GM21381 (cell line): ENCODE measurements around the gene LYPD6B.

ENCODE experiments used
- ATAC-seq: cut with Tn5 transposase; IDR thresholded peaks from one replicate; pipeline ENCODE4 v1.9.1; 2021; ENCODE audit warnings: mild to moderate bottlenecking, moderate library complexity; ENCODE audit not compliant: unreplicated experiment

The LYPD6B gene, protein sequence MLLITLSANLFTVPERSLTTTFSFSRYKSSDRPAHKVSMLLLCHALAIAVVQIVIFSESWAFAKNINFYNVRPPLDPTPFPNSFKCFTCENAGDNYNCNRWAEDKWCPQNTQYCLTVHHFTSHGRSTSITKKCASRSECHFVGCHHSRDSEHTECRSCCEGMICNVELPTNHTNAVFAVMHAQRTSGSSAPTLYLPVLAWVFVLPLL

DNA sequence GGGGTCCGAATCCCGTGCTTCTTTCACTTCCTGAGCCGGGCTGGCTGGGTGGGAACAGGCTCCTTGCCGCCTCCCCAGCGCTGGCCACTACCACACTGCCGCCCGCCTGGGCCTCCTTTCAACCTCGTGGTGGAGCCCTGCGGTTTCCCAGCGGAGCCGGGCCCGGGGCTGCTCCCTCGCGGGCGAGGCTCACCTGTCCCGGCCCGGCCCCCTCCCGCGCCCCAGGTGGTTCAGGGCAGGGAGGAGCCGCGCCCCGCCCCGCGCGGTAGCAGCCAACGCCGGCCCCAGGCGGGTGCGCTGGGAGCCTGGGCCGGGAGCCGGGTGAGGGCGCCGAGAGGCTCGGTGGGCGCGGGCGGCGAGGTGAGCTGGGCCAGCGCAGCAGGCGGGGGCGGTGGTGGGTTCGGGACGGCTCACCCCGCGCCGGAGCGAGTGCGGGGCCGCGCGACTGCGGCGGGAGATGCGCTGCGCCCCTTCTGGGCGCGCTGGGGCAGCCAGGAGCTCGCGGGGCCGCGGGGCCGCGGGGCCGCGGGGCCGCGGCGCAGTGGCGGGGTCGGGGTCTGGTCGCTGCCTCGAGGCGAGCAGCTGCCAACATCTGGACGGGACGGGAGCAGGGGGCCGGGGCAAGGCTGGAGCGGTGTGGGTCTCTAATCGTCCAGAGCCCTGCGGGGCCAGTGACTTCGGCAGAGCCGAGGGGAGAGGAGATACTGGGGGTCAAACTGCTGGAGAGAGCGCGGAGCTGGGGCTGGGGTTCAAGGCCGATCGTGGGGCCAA lies at the start of gene LYPD6B:
Gene LYPD6B (plus strand): TSS at position 258 of the 771 bp plus-strand sequence. CDS start 92,250 bp downstream, outside the sequence.
- peak; percentile 60 for ATAC-seq

DNA sequence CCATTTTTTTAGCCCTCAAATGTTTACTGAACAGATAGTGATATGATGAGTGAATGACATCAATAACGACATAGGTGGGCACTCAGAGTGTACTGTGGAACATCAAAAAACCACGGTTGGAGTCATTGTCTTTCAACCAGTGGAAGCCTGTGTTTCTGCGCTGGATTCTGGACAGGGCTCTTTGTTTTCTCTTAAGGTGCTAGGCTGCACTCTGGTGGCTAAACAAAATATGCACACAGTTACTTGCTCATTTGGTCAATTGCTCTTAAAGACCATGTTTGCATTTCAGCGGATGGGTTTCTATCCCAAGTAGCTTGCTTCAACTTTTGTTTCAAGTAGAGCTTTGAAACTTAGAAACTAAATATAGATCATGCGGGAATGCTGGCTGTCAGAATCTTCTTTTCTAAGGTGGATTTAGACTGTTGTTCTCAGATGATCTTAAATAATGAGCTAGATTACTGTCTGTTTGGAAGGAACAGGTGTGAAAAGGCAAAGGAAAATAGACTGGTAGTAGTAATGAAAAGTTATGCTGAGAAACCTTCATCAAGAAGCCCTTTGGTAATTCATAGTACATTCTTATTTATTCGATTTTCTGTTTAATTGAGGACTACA lies 48.5 kb upstream of the LYPD6B start:
- peak; percentile 81 for ATAC-seq

DNA sequence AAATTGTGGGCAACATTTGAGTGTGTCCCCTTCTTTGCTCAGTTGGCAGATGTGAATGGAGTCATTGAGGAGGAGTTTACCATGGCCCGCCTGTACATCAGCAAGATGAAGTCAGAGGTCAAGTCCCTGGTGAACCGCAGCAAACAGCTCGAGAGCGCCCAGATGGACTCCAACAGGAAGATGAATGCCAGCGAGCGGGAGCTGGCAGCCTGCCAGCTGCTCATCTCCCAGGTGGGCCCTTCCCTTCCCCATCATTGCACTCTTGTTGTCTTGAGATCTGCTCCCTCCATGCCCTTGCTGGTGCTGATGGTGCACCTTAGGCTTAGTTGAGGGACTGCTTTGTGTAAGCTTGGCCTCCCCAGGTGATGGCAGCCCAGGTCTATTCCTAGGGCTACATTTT lies 47.5 kb upstream of the LYPD6B start:
- ATAC-seq = no peak

DNA sequence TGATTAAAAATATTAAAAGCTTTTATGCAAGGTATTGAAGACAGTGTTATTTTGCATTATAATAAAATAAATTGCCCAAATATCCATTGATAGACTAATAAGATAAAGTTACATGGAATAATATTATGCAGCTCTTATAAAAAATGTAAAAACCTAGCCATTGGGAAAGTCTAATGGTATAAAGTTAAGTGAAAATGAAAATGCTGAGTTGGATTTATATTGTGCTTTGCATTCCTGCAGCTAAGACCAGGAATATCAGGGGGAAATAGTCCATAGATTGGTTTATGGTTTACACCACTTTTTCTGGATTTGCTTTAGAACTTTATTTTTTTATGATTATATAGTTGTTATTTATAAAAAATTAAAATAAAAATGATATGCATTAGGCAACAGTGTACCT lies 46.1 kb upstream of the LYPD6B start:
- no peak for ATAC-seq

DNA sequence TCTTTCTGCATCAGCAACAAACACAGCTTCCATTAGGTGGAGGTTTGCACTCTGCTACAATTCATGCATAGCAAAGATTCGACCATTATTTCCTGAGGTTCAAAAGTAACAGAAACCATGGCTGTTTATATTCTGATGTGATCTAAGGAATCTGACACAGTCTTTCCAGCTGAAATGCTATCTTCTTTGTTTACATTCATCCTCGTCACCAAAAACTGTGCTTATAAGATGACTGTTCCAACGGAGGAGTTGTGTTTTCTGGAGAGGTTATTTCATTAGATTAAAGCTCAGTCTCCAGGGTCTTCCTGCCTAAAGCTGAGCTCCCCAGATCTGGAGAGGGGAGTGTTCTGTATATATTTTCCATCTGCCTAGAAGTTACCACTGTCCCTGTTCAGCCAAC lies 45.1 kb upstream of the LYPD6B start:
- no peak for ATAC-seq

DNA sequence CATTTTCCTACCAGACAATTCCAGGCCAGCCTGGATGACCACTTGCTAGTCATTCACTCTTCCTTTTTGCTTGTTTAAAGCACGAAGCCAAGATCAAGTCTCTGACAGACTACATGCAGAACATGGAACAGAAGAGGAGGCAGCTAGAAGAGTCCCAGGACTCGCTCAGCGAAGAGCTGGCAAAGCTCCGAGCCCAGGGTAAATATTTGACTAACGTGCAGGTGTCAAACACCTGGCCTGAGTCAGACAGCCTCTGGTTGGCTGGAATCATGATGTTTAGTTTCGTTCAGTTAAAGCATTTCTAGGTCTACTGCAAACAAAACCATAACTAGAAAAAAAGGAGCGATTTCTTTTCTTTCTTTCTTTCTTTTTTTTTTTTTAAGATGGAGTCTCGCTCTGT lies 44.2 kb upstream of the LYPD6B start:
- no peak for ATAC-seq

DNA sequence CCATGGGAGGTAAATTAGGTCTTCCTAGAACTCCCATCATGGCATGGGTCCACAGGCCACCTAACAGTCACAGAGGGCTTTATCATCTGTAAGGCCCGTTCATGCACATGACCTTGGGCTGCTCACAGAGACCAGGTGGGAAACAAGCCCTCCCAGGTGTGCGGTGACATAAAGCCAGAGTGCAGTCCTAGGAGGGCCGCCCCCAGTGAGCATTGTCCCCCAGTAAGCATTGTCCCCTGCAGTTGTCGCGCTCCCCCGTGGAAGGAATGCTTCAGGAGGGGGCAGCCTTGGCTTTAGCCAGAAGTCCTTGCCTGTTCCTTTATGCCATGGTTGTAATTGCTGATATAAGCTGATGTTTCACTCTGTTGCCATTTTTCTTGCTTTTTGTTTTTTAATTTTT lies 41.7 kb upstream of the LYPD6B start:
- no peak for ATAC-seq

DNA sequence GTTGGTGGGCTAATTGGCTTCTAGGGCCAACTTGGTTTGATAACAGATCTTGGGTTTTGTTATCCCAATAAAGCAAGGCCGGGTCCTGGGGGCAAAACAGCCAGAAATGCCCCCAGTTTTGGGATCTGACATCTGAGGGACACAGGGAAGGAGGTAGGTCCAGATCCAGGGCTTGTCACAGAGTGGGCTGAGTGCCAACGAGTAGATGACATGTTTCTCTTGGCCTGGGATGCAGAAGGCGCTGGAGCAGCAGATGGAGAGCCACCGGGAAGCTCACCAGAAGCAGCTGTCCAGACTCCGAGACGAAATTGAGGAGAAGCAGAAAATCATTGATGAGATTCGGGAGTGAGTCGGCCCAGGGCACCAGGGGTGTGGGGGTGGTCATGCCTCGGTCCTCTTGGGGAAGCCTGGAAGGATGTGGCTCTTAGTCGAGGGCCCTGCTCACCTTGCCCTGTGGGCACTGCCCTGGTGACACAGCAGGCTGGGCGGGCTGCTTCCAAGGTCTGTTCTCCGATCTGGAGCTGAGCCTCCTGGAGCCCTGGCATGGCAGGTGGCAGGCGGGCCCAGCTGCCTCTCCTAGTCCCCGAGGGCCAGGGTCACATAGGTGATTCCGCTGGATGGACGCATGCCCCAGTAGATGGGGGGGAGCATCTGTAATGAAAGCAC lies 40.2 kb upstream of the LYPD6B start:
- no peak for ATAC-seq

DNA sequence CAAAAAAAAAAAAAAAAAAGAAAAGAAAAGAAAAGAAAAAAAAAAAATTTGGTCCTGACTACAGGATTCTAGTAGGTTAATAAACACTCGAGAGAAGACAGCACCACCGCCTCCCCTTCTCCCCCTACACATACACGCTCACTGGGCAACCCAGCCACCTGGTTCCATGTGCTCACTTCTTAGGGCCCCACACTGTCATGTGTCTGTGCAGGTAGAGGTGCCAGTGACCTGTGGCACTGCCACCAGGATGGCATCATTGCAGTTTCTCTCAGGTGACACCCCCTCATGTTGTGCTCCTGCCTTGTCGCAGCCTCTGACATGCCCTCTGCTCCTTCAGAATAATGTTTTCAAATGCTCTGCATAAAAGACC lies 39.7 kb upstream of the LYPD6B start:
- no peak for ATAC-seq

DNA sequence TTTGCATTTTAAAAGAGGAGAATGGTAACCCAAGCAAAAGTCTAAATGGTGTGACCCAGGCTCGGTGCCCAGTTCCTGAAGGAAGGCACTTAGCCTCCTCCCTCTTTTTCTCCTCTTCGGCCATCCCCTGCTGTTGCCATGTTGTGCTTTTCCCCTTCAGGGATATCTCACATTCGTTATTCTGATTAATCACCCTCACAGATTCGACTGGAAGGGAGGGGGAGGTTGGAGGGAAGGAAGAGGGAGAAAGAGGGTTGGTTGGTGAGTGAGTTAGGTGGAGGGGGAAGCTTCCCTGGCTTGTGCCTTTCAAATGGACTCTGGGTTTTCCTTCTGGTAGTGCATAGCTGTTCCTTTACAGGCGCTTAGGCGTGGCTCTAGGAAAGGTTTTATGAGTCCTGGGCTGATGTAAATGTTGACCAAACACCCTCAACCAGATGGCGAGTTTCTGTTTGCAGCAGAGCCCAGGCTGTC lies 39.0 kb upstream of the LYPD6B start:
- no peak for ATAC-seq

DNA sequence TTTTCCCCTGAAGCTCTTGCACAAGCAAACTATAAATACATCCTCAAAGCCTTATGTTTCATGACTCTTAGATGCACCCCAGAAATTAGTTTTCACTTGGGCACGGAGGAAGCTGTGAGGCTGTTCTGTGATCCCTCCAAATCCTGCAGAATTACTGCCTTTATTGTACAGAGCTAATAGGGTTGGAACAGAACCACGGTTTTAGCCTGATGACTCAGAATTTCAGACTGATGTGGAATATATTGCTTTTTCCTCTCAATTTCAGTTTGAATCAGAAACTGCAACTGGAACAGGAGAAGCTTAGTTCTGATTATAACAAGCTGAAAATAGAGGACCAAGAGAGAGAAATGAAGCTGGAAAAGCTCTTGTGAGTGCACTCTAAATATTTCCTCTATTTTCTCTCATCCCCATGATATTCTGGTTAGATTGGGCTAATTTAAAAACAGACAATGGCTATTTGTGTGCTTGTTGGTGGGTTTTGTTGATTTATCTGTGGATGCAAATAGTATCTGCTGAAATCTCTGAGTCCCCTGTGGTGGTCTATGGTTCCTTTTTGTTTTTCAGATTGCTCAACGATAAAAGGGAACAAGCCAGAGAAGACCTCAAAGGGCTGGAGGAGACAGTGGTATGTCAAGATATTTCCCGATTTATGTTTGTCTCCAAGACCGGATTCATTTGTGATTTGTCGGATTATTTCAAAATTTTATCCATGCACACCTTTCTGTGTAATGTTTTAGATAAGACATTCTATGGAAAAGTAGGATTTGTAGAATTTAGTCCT lies 38.2 kb upstream of the LYPD6B start:
- no peak for ATAC-seq

DNA sequence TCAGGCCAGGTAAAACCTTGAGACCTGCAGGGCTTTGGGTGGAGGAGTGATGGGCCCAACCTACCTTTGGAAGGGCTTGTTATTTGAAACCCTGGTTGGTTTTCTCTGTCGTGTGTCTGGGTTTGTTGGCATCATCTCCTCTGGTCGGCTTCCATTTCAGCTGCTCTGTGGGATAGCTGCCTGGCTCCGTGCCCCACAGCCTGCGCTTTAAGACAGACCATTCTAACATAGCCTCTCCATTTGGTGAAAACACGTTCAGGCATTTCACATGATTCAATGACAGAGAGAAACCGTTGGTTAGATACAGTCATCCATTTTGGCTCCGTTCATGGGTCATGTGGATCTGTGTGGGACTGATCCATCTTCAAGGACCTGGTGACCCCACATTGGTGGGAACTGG lies 37.0 kb upstream of the LYPD6B start:
- ATAC-seq = no peak

DNA sequence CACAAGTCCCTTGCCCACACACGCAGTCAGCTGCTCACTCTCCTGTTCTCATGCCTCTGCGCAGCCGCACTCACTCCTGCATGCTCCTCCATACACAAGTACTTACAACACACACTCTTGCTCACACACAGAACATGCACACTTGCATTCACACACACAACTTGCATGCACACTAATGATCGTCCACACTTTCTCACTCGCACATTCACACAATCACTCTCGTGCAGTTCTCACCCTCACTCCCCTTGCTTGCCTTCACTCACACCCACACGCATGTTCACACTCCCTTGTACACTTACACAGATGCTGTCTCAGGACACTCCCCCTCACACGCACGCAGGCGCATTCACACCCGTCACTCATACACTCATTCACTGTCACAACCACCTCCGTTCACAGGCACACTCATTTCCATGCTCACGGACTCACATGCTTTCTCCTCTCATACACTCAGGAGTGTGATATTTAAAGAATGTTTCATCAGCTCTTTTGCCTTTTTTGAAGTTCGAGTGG lies 36.1 kb upstream of the LYPD6B start:
- ATAC-seq = no peak

DNA sequence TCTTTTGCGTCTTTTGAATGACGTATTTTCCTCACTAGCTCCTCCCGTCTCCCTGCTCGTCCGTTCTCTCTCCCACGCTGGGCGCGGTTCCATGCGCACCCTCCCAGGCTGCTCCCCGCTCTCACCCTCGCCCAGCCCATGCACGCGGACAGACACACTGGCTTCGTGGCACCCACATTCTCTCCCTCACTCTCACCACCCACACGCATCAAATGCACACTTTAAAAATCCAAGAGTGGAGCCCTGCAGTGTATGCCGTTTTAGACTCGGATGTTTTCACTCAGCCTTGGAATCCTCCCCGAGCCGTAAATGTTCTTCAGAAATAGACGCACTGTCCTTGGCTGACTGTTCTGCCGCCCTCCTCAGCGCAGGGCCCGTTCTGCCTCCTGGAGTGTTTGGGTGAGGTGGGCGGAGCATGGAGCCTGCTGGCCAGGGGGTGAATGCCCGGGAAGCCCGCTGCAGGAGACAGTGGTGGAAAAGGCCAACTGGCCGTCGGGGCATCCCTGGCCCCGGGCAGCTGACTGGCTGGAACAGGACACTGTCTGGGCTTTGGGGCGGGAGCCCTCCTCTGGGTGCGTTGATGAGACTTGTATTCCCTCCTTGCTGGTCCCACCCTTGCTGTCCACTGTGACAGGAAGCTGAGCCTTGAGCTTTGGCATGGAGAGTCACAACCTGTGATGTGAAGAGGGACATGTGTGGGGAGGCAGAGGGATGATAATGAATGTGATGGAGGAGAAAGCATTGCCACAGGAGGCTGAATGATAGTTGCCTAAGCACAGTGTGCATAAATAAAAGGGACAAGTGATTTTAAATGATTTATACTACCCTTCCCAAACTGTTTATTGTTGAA lies 35.4 kb upstream of the LYPD6B start:
- no peak for ATAC-seq

DNA sequence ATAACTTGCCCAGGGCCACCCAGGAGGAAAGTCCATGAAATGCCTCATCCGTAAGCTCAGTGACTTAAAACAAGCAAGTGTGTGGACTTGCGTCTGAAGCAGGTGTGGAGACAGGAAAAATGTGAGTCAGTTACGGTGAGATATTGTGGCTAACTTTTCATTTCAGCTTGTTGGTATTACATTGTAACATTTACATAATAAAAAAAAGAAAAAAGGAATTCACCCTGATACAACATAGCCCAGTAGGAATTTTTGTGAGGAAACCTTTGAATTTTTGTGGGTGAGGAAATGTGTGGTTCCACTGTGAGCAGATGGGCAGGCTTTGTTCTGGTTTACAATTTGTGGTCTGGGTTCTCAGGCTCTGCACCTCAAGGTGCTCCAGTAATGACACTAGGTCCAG lies 33.7 kb upstream of the LYPD6B start:
- no peak for ATAC-seq

DNA sequence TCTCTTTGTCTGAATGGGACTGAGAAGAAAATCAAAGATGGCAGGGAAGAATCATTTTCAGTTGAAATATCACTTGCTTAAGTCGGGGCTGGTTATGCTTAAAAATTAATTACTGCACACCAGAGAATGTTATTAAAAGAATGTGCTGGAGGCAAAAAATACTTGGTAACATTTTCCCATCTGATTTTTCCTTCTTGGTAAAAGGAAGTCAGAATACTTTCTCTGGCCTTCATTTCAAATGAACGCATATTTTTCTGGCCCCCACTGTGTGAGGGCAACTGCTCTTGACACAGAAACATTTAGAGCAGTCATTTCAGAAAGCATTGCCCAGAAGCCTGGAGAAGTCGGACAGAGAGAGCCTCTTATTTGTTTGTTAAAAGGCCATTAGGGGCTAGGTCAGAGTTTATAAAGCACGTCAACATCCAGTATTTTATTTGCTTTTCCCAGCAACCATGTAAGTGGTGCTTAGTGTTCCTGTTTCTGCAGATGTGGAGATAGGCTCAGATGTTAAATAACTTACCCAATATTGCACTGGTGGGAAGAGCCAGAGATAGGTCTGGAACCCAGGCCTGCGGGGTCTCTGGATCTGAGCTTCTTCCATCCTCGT lies 32.9 kb upstream of the LYPD6B start:
- no peak for ATAC-seq

DNA sequence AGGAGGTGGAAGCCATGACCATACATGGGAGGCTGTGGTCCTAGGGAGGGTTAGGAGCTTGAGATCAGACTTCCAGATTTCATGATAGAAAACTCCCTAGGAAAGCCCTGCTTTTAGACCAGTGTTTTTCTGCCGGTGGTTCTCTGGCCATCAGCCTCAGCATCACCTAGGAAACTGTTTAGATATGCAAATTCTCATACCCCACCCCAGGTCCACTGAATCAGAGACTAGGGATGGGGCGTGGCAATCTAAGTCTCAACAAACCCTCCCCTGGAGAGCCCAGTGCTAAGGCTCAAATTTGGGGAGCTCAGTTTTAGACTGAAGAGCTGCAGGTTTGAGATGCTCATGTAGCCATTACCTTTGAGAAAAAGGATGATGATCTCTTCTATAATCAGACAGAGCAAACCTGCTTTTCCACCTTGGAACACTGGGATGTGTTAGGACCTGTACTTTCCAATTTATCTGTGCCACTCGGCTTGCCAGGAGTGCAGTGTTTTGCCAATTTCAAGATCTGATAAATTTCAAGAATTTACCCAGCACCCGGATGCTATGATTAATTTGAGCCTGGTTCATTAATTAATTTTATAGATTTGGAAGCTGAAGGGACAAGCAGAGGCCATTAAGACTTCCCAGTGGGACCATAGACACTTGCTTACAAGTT lies 31.5 kb upstream of the LYPD6B start:
- no peak for ATAC-seq

DNA sequence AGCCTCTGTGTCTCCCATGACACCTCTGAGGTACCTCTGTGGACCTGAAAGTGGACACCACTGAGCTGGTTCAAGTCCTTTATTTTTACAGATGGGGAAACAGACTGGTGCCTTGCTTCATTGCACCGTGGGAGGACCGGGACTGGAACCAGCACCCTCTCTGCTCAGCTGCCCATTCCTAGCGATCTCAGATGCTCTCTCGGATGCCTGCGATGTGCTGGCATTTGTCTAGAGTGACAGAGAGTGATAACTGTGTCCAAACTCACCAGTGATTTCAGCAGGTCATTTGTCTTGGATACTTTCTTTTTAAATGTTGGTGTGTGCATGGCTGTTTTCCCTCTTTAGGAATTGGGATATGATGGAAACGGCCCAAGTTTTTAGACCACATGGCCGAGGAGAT lies 30.1 kb upstream of the LYPD6B start:
- no peak for ATAC-seq
